NCI-H2171 treated with DMSO at 0.1 percent for 48 hours (cell line): ENCODE results near the gene OR4F15.

Experiments
- DNase-seq: peaks from one replicate; lab custom pipeline; 2025; lab: John Stamatoyannopoulos, UW

OR4F15 gene

DNA sequence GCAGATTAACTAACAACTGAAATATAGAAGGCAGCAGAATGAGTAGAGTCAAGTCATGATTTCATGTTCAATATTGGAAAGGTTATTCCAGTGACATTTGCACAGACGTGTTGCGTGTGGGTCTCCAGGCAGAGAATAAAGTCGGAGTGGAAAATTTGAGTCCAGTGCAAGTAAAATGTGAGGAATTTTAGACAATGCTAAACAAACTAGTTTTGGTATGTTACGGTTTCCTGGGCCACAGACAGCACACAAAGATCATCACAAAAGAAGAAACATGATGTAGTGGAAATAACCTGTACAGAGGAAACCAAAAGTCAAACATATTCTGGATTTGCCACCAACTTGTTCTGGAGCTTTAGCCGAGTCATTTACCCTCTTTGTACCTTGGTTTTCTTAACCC is 8.3 kb upstream of the OR4F15 start:
- DNase-seq: no peak

DNA sequence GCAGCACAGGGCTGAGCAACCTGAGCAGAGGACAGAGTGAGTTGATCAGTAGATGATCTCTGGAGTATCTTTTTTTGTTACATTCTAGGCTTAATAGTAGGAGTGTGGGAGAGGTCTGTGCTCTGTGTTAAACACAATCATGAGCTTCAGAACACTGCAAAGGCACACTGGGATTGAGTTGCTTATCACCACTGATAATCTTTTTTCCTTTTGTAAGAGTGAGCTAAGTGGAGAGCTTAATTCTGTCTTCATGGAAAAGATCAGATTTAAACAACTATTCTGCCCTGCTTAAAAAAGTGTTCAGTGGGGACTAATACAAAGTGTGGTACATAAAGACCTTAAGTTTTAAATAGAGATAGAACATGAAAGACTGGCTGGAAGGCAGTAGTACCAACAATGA is 7.6 kb upstream of the OR4F15 start:
- no peak for DNase-seq

DNA sequence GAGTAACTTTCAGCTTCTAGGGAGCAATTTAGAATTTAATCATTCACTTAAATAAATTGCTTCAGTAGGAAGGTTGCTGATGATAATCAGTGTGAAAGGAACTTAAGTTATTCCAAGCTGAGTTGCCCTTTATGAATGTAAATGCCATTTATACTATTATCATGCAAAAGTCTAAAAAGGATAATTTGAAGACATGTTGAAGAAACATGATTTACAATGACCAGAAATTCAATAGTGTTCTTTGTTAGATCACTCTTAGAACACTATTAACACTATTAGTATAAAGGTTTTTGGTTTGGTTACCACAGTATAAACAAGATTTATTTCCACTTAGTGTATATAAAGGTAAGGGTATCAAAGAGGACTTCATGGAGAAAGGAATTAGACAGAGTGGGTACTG is 7.1 kb upstream of the OR4F15 start:
- DNase-seq: no peak

DNA sequence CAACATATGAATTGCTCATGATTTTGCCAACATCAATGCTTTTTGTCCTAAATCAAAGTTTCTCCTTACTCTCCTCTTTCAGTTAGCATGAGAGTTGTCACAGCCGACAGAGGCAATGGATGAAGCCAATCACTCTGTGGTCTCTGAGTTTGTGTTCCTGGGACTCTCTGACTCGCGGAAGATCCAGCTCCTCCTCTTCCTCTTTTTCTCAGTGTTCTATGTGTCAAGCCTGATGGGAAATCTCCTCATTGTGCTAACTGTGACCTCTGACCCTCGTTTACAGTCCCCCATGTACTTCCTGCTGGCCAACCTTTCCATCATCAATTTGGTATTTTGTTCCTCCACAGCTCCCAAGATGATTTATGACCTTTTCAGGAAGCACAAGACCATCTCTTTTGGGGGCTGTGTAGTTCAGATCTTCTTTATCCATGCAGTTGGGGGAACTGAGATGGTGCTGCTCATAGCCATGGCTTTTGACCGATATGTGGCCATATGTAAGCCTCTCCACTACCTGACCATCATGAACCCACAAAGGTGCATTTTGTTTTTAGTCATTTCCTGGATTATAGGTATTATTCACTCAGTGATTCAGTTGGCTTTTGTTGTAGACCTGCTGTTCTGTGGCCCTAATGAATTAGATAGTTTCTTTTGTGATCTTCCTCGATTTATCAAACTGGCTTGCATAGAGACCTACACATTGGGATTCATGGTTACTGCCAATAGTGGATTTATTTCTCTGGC is 6.2 kb upstream of the OR4F15 start:
- no peak for DNase-seq

DNA sequence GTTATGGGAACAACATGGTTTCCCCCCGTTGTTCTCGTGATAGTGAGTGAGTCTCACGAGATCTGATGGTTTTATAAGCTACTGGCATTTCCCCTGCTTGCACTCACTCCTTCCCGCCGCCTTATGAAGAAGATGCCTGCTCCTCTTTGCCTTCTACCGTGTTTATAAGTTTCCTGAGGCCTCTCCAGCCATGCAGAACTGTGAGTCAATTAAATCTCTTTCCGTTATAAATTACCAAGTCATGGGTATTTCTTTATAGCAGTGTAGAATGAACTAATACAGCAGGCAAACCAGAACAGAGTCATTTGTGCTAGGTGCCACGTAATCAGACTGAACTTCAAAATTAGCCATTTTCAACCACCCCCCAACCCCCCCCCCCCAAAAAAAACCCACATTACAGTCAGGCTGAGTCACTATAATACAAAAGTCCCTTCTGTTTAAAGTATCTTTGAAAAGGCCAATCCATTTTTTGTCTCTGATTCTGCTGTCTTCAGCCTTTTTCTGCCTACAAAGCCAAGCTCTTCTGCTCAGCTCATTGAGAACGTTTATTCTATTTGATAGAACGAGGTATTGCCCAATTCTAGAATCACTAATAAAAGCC is 4.6 kb upstream of the OR4F15 start:
- DNase-seq: no peak

DNA sequence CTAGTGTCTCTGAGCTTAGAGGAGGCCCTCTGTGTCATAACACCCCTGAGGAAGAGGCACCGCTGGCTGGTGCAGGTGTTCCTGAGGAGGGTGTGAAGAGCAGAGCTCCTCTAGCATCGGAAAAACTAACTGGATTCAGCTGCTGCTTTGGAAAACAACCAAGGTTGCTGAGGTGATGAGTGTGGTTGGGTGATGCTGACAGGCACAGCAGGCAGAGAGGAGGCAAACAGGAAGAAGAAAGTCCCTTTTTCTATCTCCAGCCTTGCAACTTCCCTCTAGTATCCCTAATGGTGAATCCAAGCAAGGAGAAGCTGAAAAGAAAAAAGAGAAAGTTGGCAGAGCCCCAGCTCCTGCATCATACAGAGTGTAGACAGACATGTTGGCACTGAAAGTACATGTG is 3.8 kb upstream of the OR4F15 start:
- DNase-seq: no peak

DNA sequence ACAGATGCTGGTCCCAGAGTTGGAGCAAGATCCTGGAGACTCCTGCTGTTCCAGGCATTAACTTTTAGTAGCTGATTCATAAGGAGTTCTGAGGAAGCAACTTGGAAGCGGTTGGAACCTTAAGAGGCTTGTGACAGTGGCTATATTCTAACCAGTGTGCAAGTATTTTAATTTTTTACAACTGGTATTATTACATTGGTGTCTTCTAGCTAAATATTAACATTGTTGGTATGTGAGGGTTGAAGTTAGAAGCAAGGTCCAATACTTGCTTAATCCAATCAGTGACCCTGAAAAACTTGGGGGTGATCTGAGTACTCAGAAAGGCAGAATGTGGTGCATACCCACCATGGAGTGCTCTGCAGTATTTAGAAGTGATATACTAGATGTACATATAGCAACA is 1.5 kb upstream of the OR4F15 start:
- no peak for DNase-seq

DNA sequence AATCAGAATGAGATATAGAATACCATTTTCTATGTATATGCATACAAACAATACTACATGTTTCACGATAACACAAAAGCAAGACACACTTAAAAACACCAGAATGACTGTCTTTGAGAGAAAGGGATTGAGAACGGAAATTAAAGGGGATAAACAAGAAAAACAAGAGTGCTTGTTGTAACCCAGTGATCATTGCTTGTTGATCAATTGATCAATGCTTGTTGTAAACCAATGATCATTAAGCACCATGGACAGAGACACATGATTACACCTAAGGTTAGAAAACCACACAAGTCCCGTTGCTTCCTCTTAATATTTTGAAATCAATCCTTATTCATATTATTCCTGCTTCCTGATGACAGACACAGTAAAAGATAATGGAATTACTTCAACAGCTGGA is 1.1 kb upstream of the OR4F15 start:
- DNase-seq: no peak

DNA sequence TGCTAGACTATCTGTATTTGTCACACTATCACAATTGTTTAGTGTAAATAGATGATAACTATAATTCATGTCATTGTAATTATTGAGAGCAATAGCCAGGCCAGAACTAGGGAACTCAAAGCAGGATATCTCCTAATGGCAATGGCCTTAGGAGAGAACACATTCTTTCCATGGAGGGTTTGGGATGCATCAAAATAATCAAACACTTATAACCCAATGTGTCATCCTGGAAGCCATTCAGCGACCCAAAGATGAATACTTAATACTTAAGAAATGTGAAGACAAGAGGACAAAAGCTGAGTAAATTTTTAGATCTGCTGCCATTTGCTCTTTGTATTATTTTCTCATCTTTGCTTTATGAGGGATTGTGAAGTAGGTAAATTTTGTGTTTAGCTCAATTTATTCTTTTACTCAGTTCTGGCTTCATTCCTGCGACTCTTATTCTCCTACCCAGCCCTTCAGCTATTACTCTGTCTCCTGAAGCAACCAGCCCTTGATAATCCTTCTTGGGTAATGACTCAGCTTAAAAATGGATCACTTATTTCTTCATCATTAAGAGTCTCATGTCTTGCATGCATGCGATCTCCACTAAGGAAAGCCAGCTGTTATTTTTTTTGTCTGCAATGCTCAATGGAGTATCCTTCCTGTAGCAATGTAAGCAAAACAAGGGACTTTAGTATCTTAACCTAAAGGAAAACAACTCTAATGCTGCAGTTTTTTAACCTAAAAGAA is 2.0 kb downstream of the OR4F15 start:
- DNase-seq: no peak

DNA sequence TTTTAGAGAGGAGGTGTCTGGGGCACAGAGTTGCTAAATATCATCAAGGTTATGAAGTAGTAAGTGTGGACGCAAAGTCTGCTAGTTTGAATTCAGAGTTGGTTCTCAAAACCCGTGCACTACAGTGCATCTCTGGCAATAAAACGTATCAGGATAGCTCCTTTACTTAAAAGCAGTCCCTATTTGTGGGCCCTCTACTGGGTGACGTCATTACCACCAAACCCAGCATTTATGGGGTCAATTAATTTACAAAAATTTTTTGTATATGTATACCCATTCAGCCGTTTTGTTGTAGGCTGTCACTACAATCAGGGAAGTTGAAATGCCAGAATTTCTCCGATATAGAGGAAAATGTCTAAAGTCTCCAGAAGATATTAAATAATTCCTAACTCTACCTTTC is 8.8 kb downstream of the OR4F15 start:
- DNase-seq: no peak

DNA sequence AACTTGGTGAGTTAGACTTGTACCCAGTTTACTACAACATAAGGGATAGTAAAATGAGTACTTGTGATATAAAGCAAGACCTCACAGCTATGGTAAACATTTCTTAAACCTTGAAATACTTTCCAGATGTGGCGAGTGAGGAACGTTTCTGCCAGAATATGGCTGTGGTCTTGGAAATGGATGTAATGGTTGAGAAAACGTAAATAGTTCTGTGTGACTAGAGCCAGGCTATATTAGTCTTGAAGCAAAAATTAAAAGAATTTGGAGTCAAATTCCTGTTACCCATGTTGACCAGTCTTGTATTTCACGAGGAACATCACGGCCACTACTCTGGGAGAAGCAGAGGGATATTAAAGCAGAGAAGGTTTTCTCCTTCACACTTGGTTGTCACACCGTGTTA is 15.3 kb downstream of the OR4F15 start:
- DNase-seq: no peak

DNA sequence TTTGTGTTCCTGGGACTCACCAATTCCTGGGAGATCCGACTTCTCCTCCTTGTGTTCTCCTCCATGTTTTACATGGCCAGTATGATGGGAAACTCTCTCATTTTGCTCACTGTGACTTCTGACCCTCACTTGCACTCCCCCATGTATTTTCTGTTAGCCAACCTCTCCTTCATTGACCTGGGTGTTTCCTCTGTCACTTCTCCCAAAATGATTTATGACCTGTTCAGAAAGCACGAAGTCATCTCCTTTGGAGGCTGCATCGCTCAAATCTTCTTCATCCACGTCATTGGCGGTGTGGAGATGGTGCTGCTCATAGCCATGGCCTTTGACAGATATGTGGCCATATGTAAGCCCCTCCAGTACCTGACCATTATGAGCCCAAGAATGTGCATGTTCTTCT is 16.8 kb downstream of the OR4F15 start:
- DNase-seq: no peak

DNA sequence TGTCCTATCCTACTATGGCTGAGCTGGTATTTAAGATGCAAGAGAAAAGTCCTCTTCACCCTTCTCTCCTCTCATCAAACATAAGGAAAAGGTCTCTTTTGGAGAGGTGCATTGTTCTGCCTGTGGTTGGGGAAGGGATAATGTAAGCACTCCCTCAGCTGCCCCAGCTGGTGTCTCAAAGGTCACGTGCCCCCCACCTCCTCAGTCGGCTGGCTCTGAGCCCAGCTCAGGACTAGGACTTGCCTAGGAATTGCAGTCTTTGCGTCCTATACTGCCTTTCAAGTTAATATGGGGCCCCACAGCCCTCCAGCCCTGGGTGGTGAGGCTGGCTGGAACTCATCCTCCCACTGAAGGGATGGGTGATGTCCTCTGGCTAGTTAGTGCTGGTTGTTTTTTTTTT is 29.7 kb downstream of the OR4F15 start:
- peak; percentile 7 for DNase-seq

DNA sequence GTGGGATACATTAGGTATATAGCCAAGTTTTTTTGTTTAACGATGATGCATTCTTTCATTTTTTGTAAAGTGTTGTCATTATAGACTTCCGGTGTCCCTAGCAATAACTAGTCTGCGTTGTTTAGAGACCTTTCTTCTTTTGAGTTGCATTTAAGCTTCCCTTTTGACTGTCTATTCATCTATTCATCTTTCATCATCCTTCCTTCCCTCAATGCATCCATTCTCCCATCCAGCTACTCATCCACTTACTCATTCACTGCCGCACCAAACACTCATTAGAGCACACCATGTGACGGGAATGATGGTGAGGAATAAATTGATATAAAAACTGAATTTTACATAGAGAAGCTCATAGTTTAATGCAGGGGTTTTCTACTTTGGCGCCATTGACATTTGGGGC is 32.9 kb downstream of the OR4F15 start:
- no peak for DNase-seq

DNA sequence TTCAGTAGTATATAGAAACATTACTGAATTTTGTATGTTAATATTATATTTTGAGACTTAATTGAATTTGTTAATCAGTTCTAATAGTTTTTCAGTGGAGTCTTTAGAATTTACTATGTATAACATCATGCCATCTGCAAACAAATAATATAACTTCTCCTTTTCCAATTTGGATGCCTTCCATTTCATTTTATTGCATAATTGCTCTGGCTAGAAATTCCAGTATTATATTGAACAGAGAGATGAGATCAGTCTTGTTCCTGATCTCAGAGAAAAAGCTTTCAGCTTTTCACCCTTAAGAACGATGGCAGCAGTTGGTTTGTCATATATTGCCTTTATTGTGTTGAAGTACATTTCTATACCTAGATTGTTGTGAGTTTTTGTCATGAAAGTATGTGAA is 40.4 kb downstream of the OR4F15 start:
- DNase-seq: no peak
